ENCODE data around the gene OR51A7.
"Not testable (repeated sequence)": the region's sequence is repeated elsewhere in the genome, so short reads cannot be mapped to it uniquely, and the experiment has no call there.

OR51A7 gene

GRCh38 chr11:4955613-4956012 is 52.0 kb downstream of the OR51A7 start, which contains the start of gene OR51A2:
OR51A2 (minus strand) TSS chr11:4955713; CDS start chr11:4955713, 0 bp downstream.
- not testable (repeated sequence) for DNase-seq (ENCODE audit: low read depth, low spot score)

DNA sequence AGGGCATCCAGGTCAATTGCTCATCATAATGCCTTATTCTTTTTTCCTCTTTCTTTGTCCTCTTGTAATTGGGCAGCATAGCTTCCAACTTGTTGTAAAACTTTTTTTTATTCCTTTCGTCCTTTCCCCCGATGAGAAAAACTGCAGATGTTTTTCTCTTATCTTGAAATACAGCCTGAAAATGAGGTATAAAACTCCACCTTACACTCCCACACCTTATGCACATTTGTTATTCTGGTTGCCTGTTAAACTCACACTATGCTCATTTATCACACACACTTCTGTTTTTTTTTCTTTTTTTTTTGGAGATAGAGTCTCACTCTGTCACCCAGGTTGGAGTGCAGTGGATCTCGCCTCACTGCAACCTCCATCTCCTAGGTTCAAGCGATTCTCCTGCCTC is 53.8 kb downstream of the OR51A7 start:
- no peak for DNase-seq (ENCODE audit: low read depth, low spot score)
